ENCODE results near the gene RELN. TPM values are rescaled to one million over a fixed set of nuclear protein-coding genes. Genes with fewer than 3 reads are reported as not detected.
A peak's percentile ranks its signal among the peaks of the same experiment; 100 is the strongest.

Gene RELN
- total and polyA plus RNA-seq, 9 of the 15 experiments (the other 6 are each of a cell fraction or from before 2014, with no cell fraction given): 12.9 to 43.2 (median 18.1) TPM

- TF ChIP-seq ZNF395 (CRISPR knock-in tag; IDR thresholded peaks at IDR 0.05) (peak; percentile 99), JUNB (CRISPR knock-in tag; conservative IDR thresholded peaks at IDR 0.05) (no peak), CREB1 (IDR thresholded peaks at IDR 0.05) (peak; percentile 91), CREB1 (CRISPR knock-in tag; IDR thresholded peaks at IDR 0.05) (no peak), HEY1 (CRISPR knock-in tag; IDR thresholded peaks at IDR 0.05; ENCODE audit: borderline replicate concordance) (peak; percentile 91), DPF2 (IDR thresholded peaks at IDR 0.05) (peak; percentile 100), MBD2 (IDR thresholded peaks at IDR 0.05; ENCODE audit: borderline replicate concordance, low read depth) (peak; percentile 93), ETV1 (tag; conservative IDR thresholded peaks at IDR 0.05; ENCODE audit: low read depth) (peak; percentile 65; the same call in 1 of the 2 replicates), CCNT2 (IDR thresholded peaks at IDR 0.05; ENCODE audit: borderline replicate concordance, extremely low read depth, insufficient read length, low read depth, low read length) (peak; percentile 100), VEZF1 (CRISPR knock-in tag; IDR thresholded peaks at IDR 0.05) (peak; percentile 82), ARHGAP35 (IDR thresholded peaks at IDR 0.05; ENCODE audit: partially characterized antibody) (no peak), ZNF274 (IDR thresholded peaks at IDR 0.05; ENCODE audit: borderline replicate concordance, low read depth, low read length) (peak; percentile 94), MAFF (IDR thresholded peaks at IDR 0.05; ENCODE audit: low read length) (no peak; the same call in 1 of the 2 replicates), RERE (CRISPR knock-in tag; IDR thresholded peaks at IDR 0.05; ENCODE audit: borderline replicate concordance) (0 out of 2 replicates have a peak, but pooled peaks have one; percentile 43), KDM4B (IDR thresholded peaks at IDR 0.05; ENCODE audit: borderline replicate concordance in 2 of 2, low read depth in 1 of 2) (no peak), HBP1 (CRISPR knock-in tag; IDR thresholded peaks at IDR 0.05) (peak; percentile 96), POLR2H (tag; IDR thresholded peaks at IDR 0.05; ENCODE audit: low read depth) (no peak; the same call in 1 of the 2 replicates), ZZZ3 (IDR thresholded peaks at IDR 0.05) (peak; percentile 54; the same call in 1 of the 2 replicates)
These were observed 6.6 kb upstream of the RELN start (continued) for GRCh38 chr7:103996017-103996551.
